K562 (cell line): ENCODE data around the gene RREB1. TPM values are rescaled to one million over a fixed set of nuclear protein-coding genes. Genes with fewer than 3 reads are reported as not detected.

Experiments
- ARID4B ChIP-seq: sonication (generic); formaldehyde crosslinking; IDR thresholded peaks from 2 replicates; pipeline ENCODE4 v1.8.0; 2022; ENCODE audit warnings: mild to moderate bottlenecking, missing genetic modification reagents
- ATF2 ChIP-seq: sonication (generic); formaldehyde crosslinking; IDR thresholded peaks from 2 replicates; pipeline ENCODE4 v1.8.1; 2022; ENCODE audit warnings: missing genetic modification reagents
- CTBP1 ChIP-seq: fragments of 450-650 bp; IDR thresholded peaks from 2 replicates; pipeline ENCODE4 v1.6.1; 2016; ENCODE audit warnings: borderline replicate concordance
- E2F8 ChIP-seq: fragments of 450-650 bp; IDR thresholded peaks from 2 replicates; pipeline ENCODE4 v1.7.1; 2018; ENCODE audit warnings: mild to moderate bottlenecking, low read depth; ENCODE audit not compliant: partially characterized antibody
- FOXP4 ChIP-seq: sonication (generic); formaldehyde crosslinking; IDR thresholded peaks from 2 replicates; pipeline ENCODE4 v1.8.0; 2022; ENCODE audit warnings: mild to moderate bottlenecking, missing genetic modification reagents, borderline replicate concordance
- HLTF ChIP-seq: fragments of 450-650 bp; IDR thresholded peaks from 2 replicates; pipeline ENCODE4 v1.6.1; 2016
- IRF9 ChIP-seq: fragments of 450-650 bp; IDR thresholded peaks from 2 replicates; pipeline ENCODE4 v1.6.1; 2016; ENCODE audit warnings: missing biosample characterization, missing genetic modification characterization
- LCOR ChIP-seq: sonication (generic); formaldehyde crosslinking; IDR thresholded peaks from 2 replicates; pipeline ENCODE4 v1.8.0; 2022; ENCODE audit warnings: mild to moderate bottlenecking, missing genetic modification reagents
- MECOM ChIP-seq: fragments of 250-450 bp; sonication (Bioruptor Pico); IDR thresholded peaks from 2 replicates; pipeline ENCODE4 v1.8.0; 2022; ENCODE audit warnings: inconsistent platforms
- NR1H2 ChIP-seq: sonication (generic); formaldehyde crosslinking; IDR thresholded peaks from 2 replicates; pipeline ENCODE4 v1.4.0; 2020; ENCODE audit warnings: mild to moderate bottlenecking, missing genetic modification reagents
- PRMT5 ChIP-seq: sonication (generic); formaldehyde crosslinking; IDR thresholded peaks from 2 replicates; pipeline ENCODE4 v1.5.0; 2020; ENCODE audit warnings: missing genetic modification reagents
- SMARCB1 ChIP-seq: IDR thresholded peaks from 2 replicates; pipeline ENCODE4 v1.6.1; 2011; ENCODE audit warnings: improper control_type of control experiment, low read depth; ENCODE audit not compliant: insufficient read length
- SOX6 ChIP-seq: fragments of 450-650 bp; IDR thresholded peaks from 2 replicates; pipeline ENCODE4 v1.6.1; 2014; ENCODE audit warnings: mild to moderate bottlenecking
- TCFL5 ChIP-seq: fragments of 250-450 bp; sonication (Bioruptor Pico); conservative IDR thresholded peaks from 2 replicates; pipeline ENCODE4 v1.6.1; 2021; ENCODE audit warnings: mild to moderate bottlenecking, moderate library complexity, matching md5 sums
- ZFP30 ChIP-seq: fragments of 250-450 bp; sonication (Bioruptor Pico); IDR thresholded peaks from 2 replicates; pipeline ENCODE4 v1.8.0; 2022; ENCODE audit warnings: moderate library complexity, mild to moderate bottlenecking, inconsistent platforms, borderline replicate concordance
- ZNF274 ChIP-seq: IDR thresholded peaks from 2 replicates; pipeline ENCODE4 v1.6.1; 2011; ENCODE audit warnings: low read depth, mild to moderate bottlenecking, low read length, moderate library complexity, borderline replicate concordance
- ZNF785 ChIP-seq: fragments of 250-450 bp; sonication (Bioruptor Pico); IDR thresholded peaks from 2 replicates; pipeline ENCODE4 v1.4.0; 2020; ENCODE audit warnings: mild to moderate bottlenecking
- polyA plus RNA-seq, 8 experiments: library from polyadenylated mRNA; depleted of rRNA in 4 of 8; stranded (reverse) in 5 of 8; unstranded in 3 of 8; fragments of >200 nt; fragmentation: Nextera tagmentation in 2 of 8; fragmentation: Illumina TruSeq in 1 of 8; extraction: Ambion mirVana in 2 of 8; extraction: Trizol in 1 of 8; gene quantifications; 2 replicates each; pipeline versions ENCODE4 v1.2.1 to v1.2.3, GENCODE V29; 2011 to 2014; ENCODE audit warnings: inconsistent platforms in 1 of 8, missing spikeins in 1 of 8
- total RNA-seq, 7 experiments: library from RNA; depleted of rRNA in 6 of 7; stranded (reverse); fragments of >200 nt in 6 of 7; fragmentation: Illumina TruSeq in 2 of 7; extraction: Trizol in 2 of 7; gene quantifications; 2 replicates each; pipeline versions ENCODE4 v1.2.1 to v1.2.3, GENCODE V29; 2011 to 2021; ENCODE audit warnings: low replicate concordance in 1 of 7

RREB1 gene
- total and polyA plus RNA-seq, 9 of the 15 experiments (the other 6 are each of a cell fraction or from before 2014, with no cell fraction given), result 3.3 to 64.2 (median 19.3) TPM

- no peak for TF ChIP-seq ATF2 (CRISPR knock-in tag)
- no peak for TF ChIP-seq IRF9
- TF ChIP-seq ZNF785, result no peak
- TF ChIP-seq ARID4B (CRISPR knock-in tag), result peak; percentile 56; the same call in 1 of the 2 replicates
- TF ChIP-seq SOX6, result peak; percentile 81
- TF ChIP-seq ZFP30 (CRISPR knock-in tag), result no peak
- TF ChIP-seq MECOM (CRISPR knock-in tag), result peak; percentile 95
- no peak for TF ChIP-seq NR1H2 (CRISPR knock-in tag)
- peak; percentile 68 for TF ChIP-seq E2F8
- TF ChIP-seq SMARCB1, result no peak
- TF ChIP-seq LCOR (CRISPR knock-in tag), result no peak; the same call in 1 of the 2 replicates
- no peak for TF ChIP-seq TCFL5 (CRISPR knock-in tag)
- no peak for TF ChIP-seq FOXP4 (CRISPR knock-in tag)
- TF ChIP-seq ZNF274, result no peak
- TF ChIP-seq PRMT5 (CRISPR knock-in tag), result no peak
- peak; percentile 94 for TF ChIP-seq CTBP1
- TF ChIP-seq HLTF, result peak; percentile 89; the same call in 1 of the 2 replicates
These were observed 11.6 kb downstream of the RREB1 start (continued) for GRCh38 chr6:7119272-7119801.
